HT1080 (cell line): ENCODE data around the gene ZC3H13. TPM values are rescaled to one million over a fixed set of nuclear protein-coding genes. Genes with fewer than 3 reads are reported as not detected.

Source experiments
- DNase-seq: peaks from one replicate; pipeline ENCODE4 v3.0.0-alpha.2; 2015; ENCODE audit warnings: low read depth
- total RNA-seq: library from RNA; depleted of rRNA; stranded (reverse); fragments of >200 nt; shearing (Covaris generic); gene quantifications from 2 replicates; pipeline ENCODE4 v1.2.3, GENCODE V29; 2014

ZC3H13 gene
- total RNA-seq, 1 experiment from 2014 or later = 19.8 TPM

DNA sequence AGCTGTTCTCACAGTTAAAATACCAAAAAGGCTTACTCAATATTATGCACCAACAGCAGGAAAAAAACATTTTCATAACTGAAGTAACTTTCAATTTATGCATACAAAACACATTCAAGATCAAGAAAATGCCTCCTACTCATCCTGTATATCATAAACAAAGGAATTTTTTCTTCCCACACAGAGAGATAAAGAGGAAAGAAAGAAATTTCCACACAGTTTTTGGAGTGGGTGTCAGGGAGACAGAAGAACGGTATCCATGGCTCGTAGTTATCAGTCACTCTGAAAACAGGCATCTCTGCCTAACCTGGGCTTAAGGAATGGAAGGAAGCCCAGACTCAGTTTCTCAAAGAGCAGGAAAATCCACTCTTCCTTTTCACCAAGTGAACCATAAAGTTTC lies 108.6 kb downstream of the ZC3H13 start:
- no peak for DNase-seq

DNA sequence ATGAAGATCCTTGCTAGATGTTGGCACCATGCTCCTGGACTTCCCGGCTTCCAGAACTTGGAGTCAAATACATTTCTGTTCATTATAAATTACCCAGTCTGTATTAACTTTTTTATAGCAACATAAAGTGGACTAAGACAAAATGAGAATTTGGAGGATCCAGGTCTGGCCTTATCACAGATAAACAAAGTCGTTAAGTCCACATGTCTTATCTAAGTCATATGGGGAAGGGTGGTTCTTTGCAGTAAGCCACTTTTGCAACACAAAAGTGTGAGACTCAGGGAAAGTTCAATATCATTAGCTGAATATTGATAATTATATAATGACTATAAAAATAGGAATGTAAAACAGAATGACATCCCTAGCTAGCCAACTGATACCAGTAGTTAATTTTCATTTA lies 109.4 kb downstream of the ZC3H13 start:
- DNase-seq = no peak

DNA sequence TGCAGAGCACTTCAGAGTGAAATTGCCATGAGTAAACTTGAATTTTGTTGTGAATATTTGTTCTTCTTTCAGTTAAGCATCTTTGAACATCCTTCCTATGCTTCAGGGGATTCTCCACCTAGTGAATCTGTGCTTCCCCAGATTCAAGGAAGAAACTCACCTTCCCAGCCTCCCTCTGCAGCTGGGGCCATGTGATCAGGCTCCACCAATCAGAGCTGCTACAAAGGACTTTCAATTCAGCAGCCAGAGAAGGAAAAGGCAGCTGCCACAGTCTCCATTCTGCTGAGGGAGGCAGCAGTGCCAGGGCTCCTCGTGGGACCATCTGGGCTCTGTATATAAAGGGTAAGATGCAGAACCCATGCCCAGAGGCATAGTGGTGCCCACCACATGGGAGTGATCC lies 111.3 kb downstream of the ZC3H13 start:
- DNase-seq = peak; percentile 30

DNA sequence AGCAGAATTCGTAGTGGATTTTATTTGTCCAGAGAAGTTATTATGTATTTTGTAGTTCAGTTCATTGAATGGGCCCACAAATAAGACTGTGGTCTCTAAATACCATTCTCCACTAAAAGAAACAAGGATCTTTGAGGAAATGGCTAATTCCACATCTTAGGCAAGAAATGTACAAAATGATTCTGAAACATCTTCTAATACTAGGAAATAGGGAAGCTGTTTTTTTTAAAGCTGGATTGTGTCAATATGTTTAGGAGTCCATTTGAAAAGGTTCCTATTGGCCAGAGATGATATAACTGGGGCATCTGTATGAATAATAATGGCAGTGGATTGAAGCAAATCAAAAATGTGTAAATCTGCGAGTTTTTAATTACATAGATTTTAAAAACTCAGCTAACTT lies 112.5 kb downstream of the ZC3H13 start:
- no peak for DNase-seq

DNA sequence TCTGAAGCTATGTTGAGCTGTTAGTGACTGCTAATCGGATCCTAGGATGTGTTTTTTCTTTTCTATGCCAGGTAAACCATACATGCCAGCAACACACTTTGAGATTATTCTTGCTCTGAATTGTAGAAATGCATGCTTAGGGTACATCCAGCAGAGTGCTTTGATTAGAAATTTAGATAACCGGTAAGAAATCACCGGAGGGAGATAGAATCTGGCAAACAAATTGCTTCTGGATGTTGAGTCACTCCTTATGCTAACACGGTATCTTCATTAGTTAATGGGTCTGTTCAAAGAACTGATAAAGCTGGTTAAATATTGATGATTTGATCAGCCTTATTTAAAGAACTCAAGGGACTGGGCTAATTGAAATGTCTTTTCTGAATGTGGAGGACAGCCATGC lies 115.9 kb downstream of the ZC3H13 start:
- no peak for DNase-seq

DNA sequence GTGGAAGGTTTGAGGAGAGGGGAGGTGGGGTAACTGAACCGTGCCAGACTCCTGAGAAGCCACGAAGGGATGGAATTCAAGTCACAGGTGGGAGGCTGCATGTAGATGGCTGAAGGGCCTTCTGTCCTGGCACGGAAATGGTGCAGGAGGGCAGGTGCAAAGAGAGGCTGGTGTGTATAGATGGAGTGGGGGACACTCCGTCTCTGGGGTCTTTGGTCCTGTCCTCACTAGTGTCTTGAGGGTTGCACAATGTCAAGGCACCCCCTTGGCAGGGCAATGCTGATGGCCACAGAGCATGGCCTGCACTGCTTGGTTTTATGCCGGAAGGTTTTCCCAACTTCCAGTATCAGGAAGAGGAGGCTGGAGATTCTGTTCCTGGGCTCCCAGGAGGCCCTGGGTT lies 118.3 kb downstream of the ZC3H13 start:
- DNase-seq = no peak

DNA sequence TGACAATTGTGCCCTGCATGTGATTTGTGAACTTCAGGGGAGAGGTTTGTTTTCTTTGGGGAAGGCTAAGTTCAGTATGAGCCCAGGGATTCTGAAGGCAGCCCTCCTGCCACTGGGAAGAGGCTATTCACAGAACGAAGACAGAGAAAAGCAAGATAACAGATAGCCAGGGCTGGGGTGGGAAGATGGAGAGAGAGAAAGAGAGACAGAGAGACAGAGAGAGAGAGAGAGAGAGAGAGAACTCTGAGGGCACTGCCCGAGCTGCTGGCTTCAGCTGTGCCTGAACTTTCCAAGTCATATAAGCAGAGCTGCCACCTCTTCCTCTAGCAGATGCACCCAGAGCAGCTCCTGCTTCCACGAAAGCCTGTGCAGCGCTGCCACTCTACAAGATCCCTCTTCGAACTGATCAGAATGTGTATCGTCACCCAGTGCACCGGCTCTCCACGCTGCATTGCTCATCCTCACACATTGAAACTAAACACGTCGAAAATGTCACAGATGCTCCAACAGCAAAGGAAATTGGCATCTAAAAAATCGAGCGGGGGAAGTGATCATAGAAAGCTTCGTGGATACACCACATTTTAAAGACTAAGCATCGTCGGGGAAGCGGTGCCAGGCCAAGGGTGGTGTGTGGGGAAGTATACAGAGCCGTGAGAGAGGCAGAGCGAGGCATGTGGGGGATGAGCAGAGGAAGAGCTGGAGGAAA lies 119.2 kb downstream of the ZC3H13 start:
- no peak for DNase-seq

DNA sequence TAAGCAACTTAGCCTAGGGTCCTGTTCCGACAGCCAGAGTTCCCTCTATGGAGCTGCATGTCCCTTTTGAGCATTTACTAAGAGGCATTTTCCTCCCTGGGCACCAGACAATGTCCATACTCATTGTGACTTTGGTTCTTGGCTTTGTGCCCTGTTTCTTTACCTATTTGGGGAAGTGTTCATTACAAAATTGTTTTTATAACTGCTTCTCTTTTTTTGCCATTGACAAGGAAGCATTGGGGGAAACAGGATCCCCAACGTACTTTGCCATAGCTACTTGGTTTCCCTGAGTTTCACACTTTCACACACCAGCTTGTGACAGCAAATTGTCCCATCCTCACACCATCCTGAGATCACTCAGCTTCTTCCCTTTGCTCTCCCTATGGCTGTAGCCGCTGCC lies 119.9 kb downstream of the ZC3H13 start:
- no peak for DNase-seq

DNA sequence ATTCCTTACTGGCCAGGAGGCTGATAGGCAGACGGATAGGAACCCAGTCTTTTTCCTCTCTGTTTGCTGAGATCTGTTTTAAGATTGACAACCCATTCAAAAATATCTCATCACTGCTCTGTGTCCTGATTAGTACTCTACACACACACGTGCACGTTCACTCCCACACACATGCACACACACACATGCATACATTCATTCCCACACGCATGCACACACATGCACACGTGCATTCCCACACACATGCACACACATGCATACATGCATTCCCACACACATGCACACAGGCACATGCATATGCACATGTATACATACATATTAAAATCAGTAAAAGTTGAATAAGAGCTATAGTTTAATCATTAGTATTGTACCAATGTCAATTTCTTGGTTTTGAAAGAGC lies 120.4 kb downstream of the ZC3H13 start:
- no peak for DNase-seq

DNA sequence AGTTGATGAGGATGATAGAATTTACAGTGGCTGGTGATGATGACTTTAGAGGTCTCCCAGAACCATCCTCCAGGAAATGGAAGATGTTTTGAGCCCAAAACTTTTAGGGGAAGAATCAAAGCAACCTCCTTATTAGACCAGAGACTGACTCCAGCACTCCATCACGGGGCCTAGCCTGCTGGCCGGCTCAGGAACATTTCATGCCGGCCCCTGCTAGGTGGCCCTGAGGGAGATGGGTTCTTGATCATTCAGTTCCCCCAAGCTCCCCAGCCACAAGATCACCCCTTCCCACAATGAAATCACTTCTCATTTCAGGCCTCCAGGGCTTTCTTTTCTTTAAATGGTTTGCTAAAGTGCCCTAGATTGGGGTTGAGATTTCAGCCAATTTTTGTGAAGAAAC lies 121.3 kb downstream of the ZC3H13 start:
- no peak for DNase-seq

DNA sequence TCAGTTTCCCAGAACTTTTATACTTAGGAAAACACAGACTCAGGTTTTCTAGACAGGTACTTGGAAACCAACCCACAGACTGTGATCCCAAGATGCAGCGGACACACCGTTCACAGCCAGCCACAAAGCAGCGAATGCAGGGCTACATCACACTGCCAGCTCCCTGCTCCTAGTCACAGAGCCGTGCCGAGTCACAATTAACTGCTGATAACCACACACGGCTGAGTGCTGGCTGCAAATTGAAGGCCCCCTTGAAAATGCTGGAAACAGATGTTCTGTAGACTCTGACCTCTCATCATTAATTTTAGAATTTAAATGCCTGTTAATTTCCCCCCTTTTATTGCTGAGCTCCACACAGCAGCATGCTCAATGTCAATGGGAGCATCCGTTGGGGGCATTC lies 122.4 kb downstream of the ZC3H13 start:
- no peak for DNase-seq

DNA sequence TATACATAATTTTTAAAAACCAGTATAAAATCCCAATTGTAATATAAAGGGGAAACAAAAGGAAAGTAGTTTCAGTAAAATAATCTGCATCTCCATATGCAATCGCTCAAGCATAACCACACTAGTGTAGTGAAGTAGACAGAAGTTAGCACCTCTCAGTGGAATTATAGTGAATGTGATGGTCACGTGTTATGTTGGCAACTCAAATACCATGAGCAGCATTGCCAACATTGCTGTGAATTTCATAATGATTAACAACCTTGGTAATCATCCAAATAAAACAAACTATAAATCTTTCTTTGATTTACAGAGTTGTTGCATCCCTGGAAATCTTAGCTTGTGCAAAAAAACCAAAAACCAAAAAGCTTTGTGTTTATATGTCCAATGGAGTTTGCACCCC lies 123.7 kb downstream of the ZC3H13 start:
- DNase-seq = no peak

DNA sequence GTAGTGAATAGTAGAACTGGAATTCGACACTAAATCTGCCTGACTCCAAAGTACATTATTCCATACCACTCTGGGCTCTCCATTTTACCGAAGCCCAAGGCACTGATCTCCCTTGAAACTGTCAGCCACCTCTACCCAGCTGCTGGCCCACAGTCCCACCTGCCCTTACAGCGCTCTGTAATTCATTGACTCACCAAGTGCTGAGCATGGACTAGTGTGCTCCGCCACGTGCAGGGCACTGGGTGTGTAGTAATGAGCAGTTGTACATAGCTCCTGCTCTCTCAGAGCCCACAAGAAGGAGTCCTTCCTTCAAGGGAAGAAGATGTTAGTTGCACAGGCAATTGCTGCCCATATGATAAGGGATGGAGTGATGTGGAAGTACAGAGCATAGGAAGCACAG lies 124.4 kb downstream of the ZC3H13 start:
- no peak for DNase-seq

DNA sequence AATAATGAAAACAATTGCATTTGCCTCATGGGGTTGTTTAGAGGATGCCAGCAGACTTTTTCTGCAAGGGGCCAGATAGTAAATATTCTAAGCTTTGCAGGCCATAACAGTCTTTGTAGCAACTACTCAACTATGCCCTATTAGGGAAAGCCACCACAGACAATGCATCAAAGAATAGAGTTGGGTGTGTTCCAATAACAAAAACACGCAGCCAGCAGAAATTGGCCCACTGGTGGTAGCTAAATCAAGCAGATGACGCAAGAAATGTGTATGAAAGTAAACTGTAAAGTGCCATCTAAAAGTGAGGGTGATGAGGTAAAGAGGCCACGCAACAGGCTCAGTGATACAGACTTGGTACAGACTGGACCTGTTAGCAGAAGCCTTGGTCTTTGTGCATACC lies 125.8 kb downstream of the ZC3H13 start:
- no peak for DNase-seq

DNA sequence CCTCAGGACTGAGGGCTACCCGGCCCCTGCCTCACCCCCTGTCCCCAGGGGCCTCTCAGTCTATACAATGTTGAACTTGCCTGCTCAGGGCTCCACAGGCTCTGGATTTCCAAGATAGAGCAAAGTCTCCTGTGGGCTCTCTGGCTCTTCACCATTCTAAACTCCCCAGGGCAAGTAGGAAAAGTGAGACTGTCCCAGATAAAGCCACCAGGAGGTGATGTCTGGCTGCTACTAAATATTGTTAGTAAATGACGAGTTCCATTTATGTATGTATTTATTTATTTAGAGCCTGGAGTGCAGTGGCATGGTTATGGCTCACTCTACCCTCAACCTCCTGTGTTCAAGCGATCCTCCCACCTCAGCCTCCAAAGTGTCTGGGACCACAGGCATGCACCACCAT lies 127.4 kb downstream of the ZC3H13 start:
- no peak for DNase-seq

DNA sequence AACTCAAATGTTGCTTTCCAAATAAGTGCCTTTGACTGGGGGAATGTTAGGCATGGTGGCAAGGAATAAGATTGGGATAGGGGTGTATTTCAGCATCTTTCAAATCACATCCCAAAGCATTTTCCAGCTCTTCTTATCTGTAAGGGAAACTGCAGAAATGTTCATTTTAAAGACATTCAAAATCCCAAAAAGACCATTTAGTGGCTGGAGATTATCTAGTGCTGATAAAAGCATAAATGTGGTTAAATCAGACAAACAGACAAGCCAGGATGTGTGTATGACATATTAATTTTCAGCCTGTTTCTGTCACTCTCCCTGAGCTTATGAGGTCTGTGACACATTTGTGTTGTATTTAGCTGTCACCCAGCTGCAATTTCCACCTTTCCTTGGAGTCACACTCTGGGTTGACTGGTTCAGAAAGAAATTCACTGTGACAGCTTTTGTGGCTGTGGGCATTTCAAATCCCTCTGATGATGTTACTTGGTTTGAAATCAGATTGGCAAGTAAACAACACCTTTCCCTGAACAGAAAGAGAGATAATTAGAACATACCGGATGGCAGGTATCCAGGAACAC lies 131.3 kb downstream of the ZC3H13 start:
- DNase-seq = no peak

DNA sequence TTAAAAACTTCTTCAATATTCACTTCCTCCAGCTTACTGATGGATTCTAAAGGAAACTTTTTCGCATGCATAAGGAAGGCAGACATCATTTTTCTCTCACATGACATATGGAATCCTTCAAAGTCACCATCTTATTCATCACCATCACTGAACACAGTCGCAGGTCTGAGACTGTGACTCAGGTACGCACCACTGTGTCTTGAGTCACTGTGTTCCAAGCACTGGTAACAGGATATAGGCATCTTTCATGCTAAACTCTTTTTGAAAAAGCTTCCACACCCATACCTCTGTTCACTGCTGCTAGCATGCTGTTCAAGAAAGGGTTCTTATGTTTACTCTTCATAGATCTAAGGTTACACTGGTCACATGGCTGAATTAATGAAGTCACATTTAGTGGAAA lies 133.9 kb downstream of the ZC3H13 start:
- DNase-seq = no peak

DNA sequence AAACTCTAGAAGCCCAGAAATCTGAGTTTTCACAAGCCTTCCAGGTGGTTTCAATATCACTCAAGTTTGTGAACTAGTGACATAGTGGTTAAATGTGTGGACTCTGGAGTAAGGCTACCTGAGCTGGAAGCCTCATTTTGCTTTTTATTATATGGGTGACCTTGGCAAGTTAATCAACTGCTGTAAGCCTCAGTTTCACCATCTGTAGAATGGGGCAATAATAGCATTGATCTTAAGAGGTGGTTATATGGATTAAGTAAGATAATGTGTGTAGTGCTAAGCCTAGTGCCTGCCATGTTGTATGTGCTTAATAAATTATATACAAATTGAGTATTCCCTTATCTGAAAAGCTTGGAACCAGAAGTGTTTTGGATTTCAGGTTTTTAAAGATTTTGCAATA lies 135.5 kb downstream of the ZC3H13 start:
- no peak for DNase-seq

DNA sequence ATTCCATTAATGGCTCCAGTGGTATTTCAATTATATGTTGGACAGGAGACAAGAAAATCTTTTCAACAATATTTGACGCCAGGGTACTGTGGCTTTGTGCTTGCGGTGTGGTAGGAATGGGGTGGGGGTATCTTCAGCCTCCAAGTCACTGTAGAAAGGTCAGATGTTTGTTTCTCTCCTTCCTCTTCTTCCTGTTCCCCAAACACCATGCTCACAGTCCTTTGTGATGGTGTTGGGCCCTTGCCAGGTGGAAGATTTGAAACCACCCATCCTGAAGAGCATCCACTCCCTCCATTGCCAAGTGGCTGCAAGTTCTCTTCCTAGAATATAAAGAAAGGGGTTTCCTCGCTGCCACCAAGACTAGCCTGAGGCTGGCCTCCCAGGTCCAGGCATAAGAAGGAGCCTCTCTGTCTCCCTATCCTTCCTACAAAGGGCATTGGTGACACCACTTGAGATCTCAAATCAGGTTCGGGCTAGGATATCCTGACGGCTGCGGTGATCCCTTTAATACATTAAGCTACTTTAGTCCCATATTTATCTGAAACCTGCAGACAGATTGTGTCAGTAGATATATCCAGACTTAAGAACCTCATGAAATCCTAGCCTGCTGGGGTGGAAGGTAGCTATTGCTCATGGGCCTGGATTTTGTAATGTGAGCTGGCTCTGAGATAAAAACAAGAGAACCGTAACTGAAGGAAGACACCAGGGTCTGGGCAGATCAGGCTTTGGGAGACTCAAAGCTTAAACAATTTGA lies 136.7 kb downstream of the ZC3H13 start:
- DNase-seq = no peak

DNA sequence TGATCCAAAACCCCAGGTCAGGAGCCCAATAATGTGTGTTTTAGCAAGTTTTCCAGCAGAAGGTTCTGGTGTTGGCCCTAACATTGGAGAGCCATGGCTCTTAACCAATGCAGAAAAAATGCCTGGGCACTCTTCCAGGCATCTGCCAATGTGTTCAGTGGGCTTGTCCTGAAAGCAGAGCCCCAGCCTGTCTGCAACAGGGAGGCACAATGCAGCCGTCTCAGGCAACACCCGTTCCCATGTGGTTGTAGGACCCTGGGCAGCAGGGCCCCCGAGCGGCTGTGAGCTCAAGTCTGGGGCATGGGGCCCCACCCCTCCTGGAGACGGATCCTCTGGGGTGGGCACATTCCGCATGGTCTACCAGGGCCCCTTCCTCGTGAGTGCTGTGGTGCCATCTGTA lies 142.9 kb downstream of the ZC3H13 start:
- no peak for DNase-seq

DNA sequence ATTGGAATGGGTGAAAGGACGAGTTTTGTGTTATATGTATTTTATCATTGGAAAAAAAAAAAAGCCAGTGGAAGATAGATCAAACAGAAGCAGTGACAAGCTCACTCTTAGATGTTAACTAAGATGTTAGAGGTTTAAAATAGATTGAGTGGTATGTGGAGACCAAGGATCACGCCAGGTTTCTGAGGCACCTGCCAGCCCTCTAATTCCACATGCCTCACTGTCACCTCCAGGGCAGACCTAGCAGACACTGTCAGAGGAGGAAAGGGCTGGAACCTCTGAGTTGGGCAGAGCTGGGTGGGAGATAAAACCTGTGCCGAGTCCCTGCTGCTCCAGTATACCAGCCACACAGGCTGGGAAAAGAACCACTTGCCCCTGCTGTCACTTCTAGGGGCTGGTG lies 143.5 kb downstream of the ZC3H13 start:
- DNase-seq = no peak

DNA sequence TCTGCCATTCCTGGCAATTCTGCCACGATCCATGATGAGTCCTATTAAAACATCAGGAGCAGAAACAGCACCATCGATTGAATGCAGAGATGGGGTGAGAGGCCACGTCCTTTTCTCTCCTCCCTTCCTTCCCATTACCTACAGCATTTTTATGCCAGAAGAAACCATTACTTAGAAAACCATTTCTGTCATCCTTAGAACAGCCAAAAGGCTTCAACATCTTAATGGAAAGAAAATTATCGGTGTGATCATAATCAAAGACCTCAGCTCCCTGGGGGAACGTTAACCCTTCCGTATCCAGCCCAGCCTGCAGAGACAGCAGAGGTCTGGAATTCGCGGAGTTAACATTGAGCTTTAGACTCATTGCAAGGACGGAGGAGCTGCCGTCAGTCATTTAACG lies 145.0 kb downstream of the ZC3H13 start:
- DNase-seq = no peak
